GM19043 (cell line): ENCODE data around the gene MOB1B.
"Not testable (repeated sequence)": the region's sequence is repeated elsewhere in the genome, so short reads cannot be mapped to it uniquely, and the experiment has no call there.

Experiments
- ATAC-seq: cut with Tn5 transposase; IDR thresholded peaks from one replicate; pipeline ENCODE4 v1.9.1; 2021; ENCODE audit warnings: low read depth; ENCODE audit not compliant: unreplicated experiment

The MOB1B gene

DNA sequence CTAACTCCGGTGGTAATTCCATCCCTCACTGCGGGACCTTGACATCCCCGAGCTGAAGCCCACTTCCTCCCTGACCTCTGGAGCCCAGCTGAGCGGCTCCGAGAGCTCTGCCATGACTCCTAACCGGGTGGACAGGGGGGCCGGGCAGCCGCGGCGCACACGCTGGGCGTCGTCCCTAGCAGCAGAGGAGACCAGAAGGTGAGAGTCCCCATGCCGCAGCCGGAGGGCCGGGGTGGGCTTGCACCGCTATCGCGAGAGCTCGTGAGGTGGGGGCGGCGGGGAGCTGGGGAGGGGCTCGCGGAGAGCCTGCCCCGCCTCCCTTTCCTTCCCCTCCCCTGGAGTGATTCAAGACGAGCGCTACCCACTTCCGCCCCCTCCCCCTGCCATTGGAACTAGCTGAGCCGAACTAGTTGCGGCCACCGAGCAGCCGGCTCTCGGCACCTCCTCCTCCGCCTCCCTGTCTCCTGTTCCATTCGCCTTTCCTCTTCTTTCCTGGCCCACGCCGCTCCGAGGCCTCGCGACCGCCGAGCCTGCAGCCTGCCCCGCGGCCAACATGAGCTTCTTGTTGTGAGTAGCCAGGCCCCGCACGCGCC is at the start of gene MOB1B:
Gene MOB1B (plus strand): TSS at position 386 of the 593 bp plus-strand sequence. CDS start 168 bp downstream, at position 554.
- ATAC-seq = peak; percentile 87

DNA sequence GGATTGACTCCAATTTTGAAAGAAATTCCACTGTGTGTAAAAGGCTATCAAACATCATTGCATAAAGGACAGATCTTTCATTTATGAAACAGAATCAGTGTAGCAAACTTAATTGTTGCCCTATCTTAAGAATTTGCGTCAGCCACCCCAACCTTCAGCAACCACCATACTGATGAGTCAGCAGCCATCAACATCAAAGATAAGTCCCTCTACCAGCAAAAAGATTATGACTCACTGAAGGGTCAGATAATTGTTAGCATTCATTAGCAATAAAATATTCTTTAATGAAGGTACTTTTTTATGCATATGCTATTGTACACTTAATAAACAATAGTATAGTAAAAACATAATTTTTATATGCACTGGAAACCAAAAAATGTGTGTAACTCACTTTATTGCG is 46.7 kb upstream of the MOB1B start:
- ATAC-seq = no peak

DNA sequence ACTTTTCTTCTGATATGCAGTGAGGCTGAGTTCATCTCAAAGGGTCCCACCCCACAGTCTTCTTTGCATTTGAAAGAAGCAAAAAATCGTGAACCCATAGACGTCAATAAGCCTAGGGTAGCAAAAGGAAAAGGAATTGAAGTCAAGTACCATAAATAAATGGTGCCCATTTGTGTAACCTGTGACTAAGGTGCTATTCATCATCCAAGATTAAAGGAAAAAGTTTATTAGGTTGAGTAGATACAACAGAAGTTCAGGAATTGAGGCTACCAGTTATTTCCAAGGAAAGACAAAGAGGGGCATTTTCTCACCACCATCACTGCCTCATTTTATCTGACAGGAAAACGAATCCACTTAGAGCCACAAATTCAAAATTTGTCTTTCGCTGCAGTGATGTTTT is 43.7 kb upstream of the MOB1B start:
- ATAC-seq = no peak

DNA sequence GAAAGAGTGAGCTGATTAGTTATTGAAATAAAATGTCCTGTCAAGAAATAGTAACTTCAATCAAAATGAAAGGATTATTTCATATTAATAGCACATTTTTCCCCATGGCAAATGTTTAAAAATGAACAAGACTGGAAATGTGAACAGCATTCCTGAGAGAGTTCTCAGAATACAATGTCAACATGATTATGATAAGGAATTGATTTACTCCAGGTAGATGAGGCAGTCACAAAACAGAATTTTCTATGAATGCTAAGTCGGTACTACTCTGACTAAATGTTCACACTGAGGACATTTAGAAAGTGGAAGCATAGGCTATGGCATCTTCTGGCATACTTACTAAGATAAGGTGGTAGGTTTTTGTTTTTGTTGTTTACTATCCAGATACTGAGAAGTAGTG is 43.1 kb upstream of the MOB1B start:
- no peak for ATAC-seq

DNA sequence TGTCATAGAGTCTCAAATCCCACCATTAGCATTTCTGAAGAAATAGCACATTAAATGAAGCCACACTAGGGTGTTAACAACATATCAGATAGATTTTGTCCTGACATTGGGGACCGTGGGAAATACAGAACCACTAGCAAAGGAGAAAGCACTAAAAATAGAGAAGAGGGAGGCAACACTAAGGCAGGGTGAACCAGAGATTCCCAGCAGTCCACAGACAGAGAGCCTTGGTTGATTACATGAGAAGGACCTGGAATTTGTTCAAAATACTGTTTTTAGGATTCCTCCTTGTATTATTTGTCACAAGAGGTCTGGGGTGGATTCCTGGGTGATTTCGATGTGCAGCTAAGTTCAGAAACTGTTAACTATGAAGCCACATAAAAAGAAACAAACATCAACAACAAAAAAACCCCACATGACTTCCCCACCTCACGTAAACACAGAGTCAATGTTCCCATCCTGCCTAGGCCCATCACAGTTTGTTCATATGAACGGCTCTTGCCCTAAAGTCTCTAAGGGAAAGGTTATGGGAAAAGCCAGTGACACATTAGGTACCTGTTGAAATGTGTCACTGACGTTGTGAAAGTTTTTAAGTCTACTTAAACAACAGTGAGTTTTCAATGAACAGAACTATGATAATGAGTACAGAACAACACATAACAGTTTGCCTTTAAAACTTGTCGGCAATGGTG is 38.9 kb upstream of the MOB1B start:
- ATAC-seq = peak; percentile 45

DNA sequence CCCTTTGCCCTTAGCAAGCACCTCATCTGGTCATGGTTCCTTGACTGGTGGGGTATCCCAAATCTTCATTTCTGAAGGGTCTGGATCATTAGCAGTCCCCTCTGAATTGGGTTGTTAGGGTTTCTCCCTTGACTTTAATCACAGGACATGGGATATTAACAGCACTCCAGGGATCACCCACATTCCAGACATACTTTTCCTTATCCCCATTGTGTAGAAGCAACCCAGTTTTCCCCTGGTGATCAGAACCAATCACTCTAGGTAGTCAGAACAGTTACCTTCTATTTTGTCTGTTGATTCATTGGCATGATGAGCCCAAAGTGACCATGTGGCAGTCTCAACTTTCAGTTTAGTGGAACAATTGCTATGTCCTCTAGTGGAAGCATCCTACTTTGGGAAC is 33.4 kb upstream of the MOB1B start:
- no peak for ATAC-seq

DNA sequence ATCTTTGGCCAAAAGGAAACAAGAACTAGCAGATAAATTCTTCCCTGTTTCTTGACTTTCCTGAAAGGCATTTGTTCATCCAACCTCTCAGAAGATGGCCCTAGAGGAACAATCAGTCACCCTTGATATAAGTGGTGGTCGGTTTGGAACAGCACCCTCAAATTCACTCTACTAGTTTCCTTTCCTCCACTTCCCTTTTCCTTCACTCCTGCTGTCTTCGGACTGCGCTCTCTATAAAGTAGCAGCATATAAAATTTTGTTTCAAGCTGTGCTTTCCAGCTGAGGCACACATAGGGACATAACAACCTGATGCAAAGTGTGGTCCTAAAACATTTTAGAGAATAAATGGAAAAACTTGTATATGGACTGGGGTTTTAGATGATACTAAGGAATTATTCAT is 29.0 kb upstream of the MOB1B start:
- no peak for ATAC-seq

DNA sequence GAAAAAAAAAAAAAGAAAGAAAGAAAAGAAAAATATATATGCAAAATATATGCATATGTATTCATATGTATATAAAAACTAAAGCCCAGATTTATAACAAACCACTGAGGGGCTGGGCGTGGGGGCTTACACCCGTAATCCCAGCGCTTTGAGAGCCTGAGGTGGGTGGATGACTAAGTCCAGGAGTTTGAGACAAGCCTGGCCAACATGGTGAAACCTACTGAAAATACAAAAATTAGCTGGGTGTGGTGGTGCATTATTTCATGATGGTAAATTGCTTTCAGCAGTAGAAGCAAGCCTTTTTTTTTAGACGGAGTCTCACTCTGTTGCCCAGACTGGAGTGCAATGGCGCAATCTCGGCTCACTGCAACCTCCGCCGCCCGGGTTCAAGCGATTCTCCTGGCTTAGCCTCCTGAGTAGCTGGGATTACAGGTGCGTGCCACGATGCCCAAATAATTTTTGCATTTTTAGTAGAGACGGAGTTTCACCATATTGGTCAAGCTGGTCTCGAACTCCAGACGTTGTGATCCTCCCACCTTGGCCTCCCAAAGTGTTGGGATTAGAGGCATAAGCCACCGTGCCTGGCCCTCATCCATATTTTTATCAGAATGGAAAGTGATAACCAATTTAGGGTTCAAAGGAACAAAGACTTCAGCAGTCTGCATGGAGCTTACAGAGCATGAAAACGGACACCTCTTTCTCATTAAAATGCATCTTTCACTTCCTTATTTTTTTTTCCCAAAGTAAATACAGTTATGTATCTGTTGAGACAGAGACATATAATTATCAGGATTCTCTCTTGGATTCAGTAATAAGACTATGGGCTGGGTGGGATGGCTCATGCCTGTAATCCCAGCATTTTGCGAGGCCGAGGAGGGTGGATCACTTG is 27.7 kb upstream of the MOB1B start:
- ATAC-seq = peak; percentile 87

DNA sequence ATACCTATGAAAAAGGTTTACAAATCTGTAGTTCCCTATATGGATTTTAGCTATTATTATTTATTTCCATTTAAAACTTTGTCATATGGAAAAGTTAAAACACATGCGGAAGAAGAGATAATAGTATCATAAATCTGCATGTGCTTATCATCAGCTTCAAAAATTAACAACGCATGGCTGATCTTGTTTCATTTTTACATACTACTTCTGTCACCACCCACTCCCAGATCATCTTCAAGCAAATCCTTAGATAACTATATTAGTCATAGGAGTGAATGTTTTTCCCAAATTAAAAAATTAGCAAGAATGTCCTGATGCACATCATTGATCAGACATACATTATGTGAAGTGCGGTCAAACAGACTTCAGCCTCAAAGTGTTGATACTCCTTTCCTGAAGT is 24.6 kb upstream of the MOB1B start:
- no peak for ATAC-seq

DNA sequence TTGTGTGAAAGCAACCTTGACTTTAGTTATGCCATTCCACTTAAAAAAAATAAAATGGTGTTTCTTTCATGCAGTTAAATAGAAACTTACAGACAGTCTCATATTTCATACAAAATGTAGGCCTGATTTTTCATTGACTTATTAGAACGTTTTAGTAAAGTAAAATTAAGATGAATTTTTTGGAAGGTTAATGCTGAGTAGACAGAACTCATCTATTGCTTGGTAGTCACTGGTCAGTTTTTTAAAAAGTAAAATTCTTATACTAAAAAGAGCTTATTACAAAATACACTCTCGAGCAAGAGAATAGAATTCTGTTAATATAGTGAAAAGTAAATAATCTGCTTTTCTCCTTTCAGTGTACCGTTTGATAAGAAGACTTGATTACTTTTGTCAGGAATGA is 21.4 kb upstream of the MOB1B start:
- no peak for ATAC-seq

DNA sequence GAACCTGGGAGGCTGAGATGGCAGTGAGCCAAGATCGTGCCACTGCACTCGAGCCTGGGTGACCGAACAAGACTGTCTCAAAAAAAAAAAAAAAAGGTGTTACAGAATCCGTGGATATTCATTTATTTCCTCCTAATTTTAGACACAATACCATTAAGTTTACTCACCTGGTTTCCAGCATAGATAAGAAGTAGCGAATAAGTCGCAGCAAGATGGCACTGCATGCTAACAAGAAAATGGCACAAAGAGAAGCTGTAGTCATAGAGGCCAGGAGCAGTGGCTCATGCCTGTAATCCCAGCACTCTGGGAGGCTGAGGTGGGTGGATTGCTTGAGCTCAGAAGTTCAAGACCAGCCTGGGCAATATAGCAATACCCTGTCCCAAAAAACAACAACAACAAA is 17.0 kb upstream of the MOB1B start:
- peak; percentile 49 for ATAC-seq

DNA sequence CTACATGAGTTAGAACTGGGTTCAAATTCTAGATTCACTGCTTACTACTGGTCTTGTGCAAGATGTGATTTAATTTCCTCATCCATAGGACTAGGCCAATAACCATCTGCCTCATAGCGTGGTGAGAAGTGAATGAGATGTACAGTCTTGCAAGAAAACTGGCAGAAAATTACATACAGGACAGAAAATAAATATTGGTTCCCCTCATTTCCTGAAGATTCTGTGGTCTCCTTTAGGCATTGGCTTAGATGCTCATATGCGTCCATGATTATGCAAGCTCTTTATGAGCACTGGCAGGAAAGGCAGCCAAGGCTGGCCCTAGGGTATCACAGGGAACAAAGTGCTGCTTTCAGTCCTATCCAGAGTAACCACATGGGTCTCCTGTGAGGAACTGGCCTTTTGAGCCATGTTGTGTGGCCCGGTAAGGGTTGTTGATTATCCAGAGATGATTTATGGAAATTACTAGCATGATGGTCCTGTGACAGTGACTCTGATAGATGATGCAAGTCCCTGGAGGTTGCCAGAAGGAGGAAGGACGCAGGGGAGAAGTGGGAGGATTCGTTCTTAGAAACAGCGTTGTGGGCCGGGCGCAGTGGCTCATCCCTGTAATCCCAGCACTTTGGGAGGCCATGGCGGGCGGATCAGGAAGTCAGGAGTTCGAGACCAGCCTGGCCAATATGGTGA is 9.9 kb upstream of the MOB1B start:
- ATAC-seq = no peak

DNA sequence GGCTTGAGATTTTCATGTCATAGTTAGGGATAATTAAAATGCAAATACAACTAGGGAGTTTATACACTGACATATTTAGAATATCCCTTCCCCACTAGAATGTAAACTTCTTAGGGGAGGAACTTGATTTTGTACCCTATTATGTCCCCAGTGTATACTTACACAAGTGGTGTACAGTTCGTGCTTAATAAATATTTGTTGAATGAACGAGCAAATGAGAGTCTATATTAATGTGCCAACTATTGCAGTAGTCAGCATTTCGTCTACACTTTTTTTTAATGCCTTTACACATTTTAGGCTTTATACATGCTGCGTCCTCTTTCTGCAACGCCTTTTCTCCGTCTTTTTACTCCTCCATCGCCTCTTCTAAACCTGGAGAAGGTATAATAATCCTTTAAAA is 8.4 kb upstream of the MOB1B start:
- no peak for ATAC-seq

DNA sequence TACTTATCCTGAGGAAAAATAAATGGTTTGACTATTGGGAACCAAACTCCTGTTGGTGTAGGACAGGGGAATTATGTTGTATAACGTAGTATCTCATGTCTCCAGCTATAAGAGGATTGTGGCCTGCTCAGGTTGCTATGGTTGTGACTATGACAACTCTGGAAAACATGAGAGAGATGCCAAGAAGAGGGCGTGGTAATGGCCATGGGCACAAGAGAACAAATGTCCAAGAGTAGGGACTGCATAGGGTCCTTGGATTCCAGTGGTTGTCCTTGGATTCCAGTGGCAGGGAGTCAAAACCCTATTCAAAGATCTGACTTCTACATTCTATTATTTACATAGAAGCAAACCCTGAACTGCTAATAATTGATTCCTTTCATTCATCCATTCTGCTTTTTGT is 6.8 kb upstream of the MOB1B start:
- no peak for ATAC-seq

DNA sequence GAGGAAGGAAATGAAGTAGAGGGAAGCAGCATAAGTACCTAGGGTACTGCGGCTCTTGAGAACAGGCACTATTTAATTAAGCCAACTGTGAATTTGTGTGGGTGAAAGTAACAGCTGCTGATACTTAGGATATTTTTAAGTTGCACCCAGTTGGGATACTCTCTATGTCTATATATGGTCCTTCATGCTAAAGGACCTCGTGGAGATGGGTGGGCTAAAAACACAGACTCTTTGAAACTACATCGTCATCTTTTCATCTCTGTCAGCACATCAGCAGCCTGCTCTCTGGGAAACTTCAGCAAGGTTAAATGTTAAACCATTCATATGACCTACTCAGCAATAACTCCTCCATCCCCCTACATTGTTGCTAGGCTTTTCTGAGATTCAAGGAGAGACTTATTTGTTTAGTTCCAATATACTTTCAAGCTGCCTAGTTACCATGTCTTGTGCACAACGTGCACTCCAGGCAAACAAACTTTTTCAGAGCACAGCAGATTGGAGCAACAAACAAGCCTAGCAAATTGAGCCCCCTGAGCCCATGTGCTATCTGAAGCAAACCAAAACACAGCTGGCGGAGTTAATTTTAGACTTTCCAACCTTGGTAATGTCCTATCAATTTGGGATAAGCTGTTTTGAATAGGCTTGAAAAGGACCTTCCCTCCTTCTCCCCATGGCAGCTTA is 6.2 kb upstream of the MOB1B start:
- peak; percentile 76 for ATAC-seq

DNA sequence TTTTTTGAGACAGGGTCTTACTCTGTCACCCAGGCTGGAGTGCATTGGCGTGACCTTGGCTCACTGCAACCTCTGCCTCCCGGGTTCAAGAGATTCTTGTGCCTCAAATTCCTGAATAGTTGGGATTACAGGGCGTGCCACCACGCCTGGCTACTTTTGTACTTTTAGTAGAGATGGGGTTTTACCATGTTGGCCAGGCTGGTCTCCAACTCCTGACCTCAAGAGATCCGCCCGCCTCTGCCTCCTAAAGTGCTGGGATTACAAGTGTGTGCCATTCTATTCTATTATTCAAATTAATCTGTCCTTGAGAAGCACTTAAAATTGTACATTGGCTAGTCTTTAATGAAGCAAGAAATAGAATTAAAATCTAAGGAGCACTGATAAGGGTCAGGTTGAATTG is 3.6 kb upstream of the MOB1B start:
- ATAC-seq = not testable (repeated sequence)

DNA sequence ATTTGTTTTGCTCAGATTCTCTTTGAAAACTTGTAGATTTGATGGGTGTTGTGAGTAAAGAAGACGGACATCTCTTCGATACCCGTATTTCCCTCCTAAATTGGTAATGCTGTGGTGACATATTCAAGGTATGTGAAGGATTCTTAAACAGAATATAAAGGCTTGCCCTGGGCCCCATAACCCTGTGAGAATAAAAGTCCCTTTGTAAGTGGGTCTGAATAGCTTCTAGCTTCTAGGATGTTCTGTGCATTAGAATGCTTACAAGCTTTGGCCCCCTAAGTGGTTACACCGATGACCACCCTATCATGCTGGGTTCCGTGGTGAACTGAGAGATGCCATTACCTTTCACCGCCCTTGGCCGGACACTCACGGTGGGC is 574 bp upstream of the MOB1B start:
- ATAC-seq = no peak

DNA sequence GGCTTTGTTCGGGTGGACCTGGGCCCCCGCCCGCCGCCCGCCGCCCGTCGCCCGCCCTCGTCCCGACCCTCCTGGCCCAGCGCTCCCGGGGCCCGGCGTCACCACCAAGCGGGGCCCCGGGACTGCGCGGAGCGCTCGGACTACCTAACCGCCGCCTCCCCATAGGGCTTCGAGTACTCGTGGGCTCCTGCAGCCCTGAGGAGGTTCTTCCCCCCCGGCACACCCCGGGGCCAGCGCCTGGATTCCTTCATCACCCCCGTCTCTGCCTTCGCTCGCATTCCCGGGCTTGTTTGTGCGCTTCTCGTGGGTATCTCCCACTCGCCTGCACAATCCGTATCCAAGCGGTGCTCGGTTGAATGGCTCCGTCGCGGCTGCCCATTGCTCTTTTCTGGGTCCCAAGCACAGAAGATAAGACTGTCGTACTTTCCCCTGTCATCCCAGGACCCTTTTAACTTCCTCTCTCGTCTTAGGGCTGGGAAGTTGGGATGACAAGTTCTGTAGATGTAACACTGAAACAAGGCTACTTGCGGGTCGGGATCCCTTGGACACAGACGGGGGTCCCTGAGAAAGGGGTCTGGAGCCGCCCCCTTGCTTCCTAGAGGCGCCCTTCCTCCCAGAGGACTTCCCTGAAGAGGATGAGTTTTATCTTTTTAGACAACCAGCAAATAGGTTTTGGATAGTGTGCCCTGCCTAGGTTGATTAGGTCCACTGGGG is 565 bp downstream of the MOB1B start:
- peak; percentile 29 for ATAC-seq

DNA sequence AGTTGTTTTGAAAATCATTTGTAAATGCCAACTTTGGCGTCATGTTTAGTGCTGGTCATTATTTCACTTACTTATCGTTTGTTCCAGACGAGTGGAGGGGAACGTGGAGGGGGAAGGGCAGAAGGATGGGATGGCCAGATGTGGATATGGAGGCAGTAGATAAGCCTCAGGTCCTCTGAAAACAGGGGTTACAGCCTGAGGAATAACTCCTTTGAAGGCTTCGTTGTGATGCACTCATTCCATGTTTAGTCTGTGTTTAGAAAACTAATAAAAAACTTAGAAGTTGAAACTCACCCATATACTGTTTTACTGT is 1.1 kb downstream of the MOB1B start:
- no peak for ATAC-seq

DNA sequence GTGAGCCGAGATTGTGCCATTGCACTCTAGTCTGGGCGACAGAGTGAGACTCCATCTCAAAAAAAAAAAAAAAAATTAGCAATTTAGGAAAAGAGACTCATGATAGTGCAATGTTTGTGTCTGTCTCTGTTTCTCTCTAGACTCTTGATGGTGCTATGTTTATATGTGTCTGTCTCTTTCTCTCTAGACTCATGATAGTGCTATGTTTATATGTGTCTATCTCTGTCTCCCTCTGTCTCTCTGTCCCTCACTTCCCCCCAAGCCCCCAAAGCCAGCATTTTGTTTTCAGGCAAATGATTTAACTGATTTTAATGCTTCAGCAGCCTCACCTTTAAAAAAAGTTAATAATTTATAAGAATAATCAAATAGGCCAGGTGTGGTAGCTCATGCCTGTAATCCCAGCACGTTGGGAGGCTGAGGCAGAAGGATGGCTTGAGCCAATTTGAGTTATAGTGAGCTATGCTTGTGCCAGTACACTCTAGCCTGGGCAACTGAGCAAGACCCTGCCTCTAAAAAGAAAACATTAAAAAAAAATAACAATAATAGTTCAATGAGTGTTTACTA is 6.9 kb downstream of the MOB1B start:
- ATAC-seq = peak; percentile 61
